ENCODE measurements around the gene NEGR1.

DNA sequence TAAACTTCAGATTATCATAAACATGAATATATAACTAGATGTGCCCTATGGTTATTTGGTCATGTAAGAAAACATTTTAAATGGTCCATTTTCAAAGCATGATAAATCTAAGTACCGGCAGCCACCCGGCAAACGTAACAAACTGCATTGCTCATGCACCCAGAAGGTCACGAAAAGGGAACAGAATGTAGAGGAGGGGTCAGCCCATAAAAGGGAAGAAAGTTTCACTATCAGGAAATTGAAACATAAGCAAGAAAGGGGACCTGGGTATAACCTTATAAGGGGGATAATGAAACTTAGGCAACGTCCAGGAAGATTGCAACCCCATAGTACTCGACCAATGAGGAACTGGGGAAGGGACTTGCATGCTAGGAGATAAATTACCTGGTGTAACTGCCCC is 780.3 kb downstream of the NEGR1 start:
- TF ChIP-seq, protein P1, sequence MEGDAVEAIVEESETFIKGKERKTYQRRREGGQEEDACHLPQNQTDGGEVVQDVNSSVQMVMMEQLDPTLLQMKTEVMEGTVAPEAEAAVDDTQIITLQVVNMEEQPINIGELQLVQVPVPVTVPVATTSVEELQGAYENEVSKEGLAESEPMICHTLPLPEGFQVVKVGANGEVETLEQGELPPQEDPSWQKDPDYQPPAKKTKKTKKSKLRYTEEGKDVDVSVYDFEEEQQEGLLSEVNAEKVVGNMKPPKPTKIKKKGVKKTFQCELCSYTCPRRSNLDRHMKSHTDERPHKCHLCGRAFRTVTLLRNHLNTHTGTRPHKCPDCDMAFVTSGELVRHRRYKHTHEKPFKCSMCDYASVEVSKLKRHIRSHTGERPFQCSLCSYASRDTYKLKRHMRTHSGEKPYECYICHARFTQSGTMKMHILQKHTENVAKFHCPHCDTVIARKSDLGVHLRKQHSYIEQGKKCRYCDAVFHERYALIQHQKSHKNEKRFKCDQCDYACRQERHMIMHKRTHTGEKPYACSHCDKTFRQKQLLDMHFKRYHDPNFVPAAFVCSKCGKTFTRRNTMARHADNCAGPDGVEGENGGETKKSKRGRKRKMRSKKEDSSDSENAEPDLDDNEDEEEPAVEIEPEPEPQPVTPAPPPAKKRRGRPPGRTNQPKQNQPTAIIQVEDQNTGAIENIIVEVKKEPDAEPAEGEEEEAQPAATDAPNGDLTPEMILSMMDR (IDR thresholded peaks at IDR 0.05) = no peak
- TF ChIP-seq EP300 (IDR thresholded peaks at IDR 0.05) = no peak
- no peak for TF ChIP-seq POLR2A (IDR thresholded peaks at IDR 0.05)
- no peak for TF ChIP-seq POLR2AphosphoS5 (IDR thresholded peaks at IDR 0.05)

Data from stomach (tissue), 4 donors.